ENCODE data around the gene LRRC8A. TPM values are rescaled to one million over a fixed set of nuclear protein-coding genes. Genes with fewer than 3 reads are reported as not detected.

LRRC8A gene
- total and polyA plus RNA-seq, 2 of the 13 experiments (the other 11 are each of a cell fraction or from before 2014, with no cell fraction given), result 16.1 to 40.6 TPM

DNA sequence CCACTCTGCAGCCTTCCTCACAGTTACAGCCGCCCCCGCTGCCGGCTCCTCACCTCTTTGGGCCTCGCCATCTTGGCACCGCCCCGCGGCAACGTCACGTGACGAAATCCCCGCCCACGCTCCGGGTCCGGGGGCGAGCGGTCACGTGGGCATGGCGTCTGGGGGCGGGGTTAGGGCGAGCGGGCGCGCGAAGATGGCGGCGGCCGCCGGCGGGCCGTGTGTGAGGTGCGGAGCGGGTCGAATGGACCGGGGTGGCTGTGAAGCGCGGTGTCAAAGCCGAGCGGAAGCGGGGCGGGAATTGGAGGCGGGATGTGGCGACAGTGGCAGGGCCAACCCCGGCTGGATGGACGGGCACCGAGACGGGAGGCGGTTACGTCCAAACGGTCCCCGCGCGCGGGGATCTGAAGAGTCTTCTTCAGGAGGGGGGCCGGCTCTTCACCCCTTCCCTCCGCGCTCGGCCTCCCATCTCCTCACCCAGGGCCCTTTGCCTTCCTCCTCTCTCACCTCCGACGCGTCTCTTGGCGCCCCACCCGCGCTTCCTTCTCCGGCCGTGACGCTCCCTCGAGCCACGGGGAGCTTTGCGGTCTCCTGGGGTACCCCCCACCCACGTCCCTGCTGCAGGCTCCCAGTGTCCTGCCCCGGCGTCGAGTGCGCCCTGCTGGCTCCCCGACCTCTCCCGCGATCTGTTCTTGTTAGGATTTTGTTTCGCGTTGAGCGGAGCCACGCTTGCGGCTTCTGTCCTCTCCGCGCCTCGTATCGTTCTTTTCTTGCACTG lies 65.8 kb downstream of the LRRC8A start, which contains the start of the genes DOLK and NUP188 (continued):
- TF ChIP-seq ZNF136 (CRISPR knock-in tag; IDR thresholded peaks at IDR 0.05; ENCODE audit: low read depth), result no peak
- no peak for TF ChIP-seq ZNF724P (CRISPR knock-in tag; IDR thresholded peaks at IDR 0.05; ENCODE audit: borderline replicate concordance)
- no peak for TF ChIP-seq FOSL1 (CRISPR knock-in tag; IDR thresholded peaks at IDR 0.05; ENCODE audit: borderline replicate concordance)
- peak; percentile 89; the same call in 1 of the 2 replicates for TF ChIP-seq AHR (CRISPR knock-in tag; IDR thresholded peaks at IDR 0.05)
- TF ChIP-seq, protein P1, sequence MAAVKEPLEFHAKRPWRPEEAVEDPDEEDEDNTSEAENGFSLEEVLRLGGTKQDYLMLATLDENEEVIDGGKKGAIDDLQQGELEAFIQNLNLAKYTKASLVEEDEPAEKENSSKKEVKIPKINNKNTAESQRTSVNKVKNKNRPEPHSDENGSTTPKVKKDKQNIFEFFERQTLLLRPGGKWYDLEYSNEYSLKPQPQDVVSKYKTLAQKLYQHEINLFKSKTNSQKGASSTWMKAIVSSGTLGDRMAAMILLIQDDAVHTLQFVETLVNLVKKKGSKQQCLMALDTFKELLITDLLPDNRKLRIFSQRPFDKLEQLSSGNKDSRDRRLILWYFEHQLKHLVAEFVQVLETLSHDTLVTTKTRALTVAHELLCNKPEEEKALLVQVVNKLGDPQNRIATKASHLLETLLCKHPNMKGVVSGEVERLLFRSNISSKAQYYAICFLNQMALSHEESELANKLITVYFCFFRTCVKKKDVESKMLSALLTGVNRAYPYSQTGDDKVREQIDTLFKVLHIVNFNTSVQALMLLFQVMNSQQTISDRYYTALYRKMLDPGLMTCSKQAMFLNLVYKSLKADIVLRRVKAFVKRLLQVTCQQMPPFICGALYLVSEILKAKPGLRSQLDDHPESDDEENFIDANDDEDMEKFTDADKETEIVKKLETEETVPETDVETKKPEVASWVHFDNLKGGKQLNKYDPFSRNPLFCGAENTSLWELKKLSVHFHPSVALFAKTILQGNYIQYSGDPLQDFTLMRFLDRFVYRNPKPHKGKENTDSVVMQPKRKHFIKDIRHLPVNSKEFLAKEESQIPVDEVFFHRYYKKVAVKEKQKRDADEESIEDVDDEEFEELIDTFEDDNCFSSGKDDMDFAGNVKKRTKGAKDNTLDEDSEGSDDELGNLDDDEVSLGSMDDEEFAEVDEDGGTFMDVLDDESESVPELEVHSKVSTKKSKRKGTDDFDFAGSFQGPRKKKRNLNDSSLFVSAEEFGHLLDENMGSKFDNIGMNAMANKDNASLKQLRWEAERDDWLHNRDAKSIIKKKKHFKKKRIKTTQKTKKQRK (IDR thresholded peaks at IDR 0.05; ENCODE audit: low read length), result no peak
- TF ChIP-seq, protein P2, sequence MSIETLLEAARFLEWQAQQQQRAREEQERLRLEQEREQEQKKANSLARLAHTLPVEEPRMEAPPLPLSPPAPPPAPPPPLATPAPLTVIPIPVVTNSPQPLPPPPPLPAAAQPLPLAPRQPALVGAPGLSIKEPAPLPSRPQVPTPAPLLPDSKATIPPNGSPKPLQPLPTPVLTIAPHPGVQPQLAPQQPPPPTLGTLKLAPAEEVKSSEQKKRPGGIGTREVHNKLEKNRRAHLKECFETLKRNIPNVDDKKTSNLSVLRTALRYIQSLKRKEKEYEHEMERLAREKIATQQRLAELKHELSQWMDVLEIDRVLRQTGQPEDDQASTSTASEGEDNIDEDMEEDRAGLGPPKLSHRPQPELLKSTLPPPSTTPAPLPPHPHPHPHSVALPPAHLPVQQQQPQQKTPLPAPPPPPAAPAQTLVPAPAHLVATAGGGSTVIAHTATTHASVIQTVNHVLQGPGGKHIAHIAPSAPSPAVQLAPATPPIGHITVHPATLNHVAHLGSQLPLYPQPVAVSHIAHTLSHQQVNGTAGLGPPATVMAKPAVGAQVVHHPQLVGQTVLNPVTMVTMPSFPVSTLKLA (IDR thresholded peaks at IDR 0.05), result peak; percentile 80
- TF ChIP-seq, protein P3, sequence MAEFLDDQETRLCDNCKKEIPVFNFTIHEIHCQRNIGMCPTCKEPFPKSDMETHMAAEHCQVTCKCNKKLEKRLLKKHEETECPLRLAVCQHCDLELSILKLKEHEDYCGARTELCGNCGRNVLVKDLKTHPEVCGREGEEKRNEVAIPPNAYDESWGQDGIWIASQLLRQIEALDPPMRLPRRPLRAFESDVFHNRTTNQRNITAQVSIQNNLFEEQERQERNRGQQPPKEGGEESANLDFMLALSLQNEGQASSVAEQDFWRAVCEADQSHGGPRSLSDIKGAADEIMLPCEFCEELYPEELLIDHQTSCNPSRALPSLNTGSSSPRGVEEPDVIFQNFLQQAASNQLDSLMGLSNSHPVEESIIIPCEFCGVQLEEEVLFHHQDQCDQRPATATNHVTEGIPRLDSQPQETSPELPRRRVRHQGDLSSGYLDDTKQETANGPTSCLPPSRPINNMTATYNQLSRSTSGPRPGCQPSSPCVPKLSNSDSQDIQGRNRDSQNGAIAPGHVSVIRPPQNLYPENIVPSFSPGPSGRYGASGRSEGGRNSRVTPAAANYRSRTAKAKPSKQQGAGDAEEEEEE (CRISPR knock-in tag; IDR thresholded peaks at IDR 0.05; ENCODE audit: borderline replicate concordance), result 0 out of 2 replicates have a peak, but pooled peaks have one; percentile 64
- TF ChIP-seq ZNF563 (CRISPR knock-in tag; IDR thresholded peaks at IDR 0.05), result peak; percentile 50; the same call in 1 of the 2 replicates
- TF ChIP-seq, protein P4, sequence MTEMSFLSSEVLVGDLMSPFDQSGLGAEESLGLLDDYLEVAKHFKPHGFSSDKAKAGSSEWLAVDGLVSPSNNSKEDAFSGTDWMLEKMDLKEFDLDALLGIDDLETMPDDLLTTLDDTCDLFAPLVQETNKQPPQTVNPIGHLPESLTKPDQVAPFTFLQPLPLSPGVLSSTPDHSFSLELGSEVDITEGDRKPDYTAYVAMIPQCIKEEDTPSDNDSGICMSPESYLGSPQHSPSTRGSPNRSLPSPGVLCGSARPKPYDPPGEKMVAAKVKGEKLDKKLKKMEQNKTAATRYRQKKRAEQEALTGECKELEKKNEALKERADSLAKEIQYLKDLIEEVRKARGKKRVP (CRISPR knock-in tag; IDR thresholded peaks at IDR 0.05), result peak in 1 of 2 experiments; percentile 67; a peak in 1 of 4 replicates
- TF ChIP-seq ZNF549 (CRISPR knock-in tag; IDR thresholded peaks at IDR 0.05), result no peak
- no peak for TF ChIP-seq CHD4 (IDR thresholded peaks at IDR 0.05; ENCODE audit: borderline replicate concordance, low read length)
- TF ChIP-seq ZC3H4 (CRISPR knock-in tag; IDR thresholded peaks at IDR 0.05; ENCODE audit: borderline replicate concordance), result no peak
- 0 out of 2 replicates have a peak, but pooled peaks have one; percentile 47 for TF ChIP-seq SATB2 (CRISPR knock-in tag; IDR thresholded peaks at IDR 0.05)
- TF ChIP-seq, protein P5, sequence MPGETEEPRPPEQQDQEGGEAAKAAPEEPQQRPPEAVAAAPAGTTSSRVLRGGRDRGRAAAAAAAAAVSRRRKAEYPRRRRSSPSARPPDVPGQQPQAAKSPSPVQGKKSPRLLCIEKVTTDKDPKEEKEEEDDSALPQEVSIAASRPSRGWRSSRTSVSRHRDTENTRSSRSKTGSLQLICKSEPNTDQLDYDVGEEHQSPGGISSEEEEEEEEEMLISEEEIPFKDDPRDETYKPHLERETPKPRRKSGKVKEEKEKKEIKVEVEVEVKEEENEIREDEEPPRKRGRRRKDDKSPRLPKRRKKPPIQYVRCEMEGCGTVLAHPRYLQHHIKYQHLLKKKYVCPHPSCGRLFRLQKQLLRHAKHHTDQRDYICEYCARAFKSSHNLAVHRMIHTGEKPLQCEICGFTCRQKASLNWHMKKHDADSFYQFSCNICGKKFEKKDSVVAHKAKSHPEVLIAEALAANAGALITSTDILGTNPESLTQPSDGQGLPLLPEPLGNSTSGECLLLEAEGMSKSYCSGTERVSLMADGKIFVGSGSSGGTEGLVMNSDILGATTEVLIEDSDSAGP (CRISPR knock-in tag; IDR thresholded peaks at IDR 0.05; ENCODE audit: borderline replicate concordance), result peak; percentile 94; the same call in 1 of the 2 replicates
- peak; percentile 60; the same call in 1 of the 2 replicates for TF ChIP-seq ZNF546 (CRISPR knock-in tag; conservative IDR thresholded peaks at IDR 0.05)
